Pulmonary artery endothelial cell (primary cell): ENCODE results near the gene DOCK3. TPM values are rescaled to one million over a fixed set of nuclear protein-coding genes. Genes with fewer than 3 reads are reported as not detected.
"Not testable (repeated sequence)": the region's sequence is repeated elsewhere in the genome, so short reads cannot be mapped to it uniquely, and the experiment has no call there.

Experiments used
- DNase-seq: peaks from one replicate; pipeline ENCODE4 v3.0.0-alpha.2; 2011; ENCODE audit warnings: low read depth, low spot score
- total RNA-seq: library from RNA; depleted of rRNA; stranded (reverse); fragments of >200 nt; gene quantifications from 2 replicates; pipeline ENCODE4 v1.2.3, GENCODE V29; 2014

The DOCK3 gene
- total RNA-seq, 1 donor from 2014 or later = under 0.01 TPM

GRCh38 chr3:50650018-50650417 lies 24.7 kb upstream of the DOCK3 start:
- DNase-seq = no peak

- DNase-seq = no peak
Observed at GRCh38 chr3:50651445-50651844, 23.3 kb upstream of the DOCK3 start.

- DNase-seq = no peak
Observed at GRCh38 chr3:50651920-50652529, 22.7 kb upstream of the DOCK3 start.

GRCh38 chr3:50652709-50653108 lies 22.0 kb upstream of the DOCK3 start:
- no peak for DNase-seq

- no peak for DNase-seq
Observed at GRCh38 chr3:50653937-50654595, 20.7 kb upstream of the DOCK3 start.

GRCh38 chr3:50655009-50655830 lies 19.5 kb upstream of the DOCK3 start:
- DNase-seq = no peak

GRCh38 chr3:50656417-50657195 lies 18.1 kb upstream of the DOCK3 start:
- no peak for DNase-seq

GRCh38 chr3:50657407-50657806 lies 17.3 kb upstream of the DOCK3 start:
- DNase-seq = no peak

- DNase-seq = no peak
Observed at GRCh38 chr3:50657816-50658215, 16.9 kb upstream of the DOCK3 start.

GRCh38 chr3:50658416-50658815 lies 16.3 kb upstream of the DOCK3 start:
- DNase-seq = no peak

GRCh38 chr3:50658831-50659230 lies 15.9 kb upstream of the DOCK3 start:
- DNase-seq = no peak

GRCh38 chr3:50660386-50660785 lies 14.3 kb upstream of the DOCK3 start:
- DNase-seq = no peak

- no peak for DNase-seq
Observed at GRCh38 chr3:50661321-50661837, 13.3 kb upstream of the DOCK3 start.

- no peak for DNase-seq
Observed at GRCh38 chr3:50662408-50662807, 12.3 kb upstream of the DOCK3 start.

GRCh38 chr3:50665081-50665840 lies 9.5 kb upstream of the DOCK3 start:
- no peak for DNase-seq

GRCh38 chr3:50665841-50666115 lies 8.9 kb upstream of the DOCK3 start:
- not testable (repeated sequence) for DNase-seq

- DNase-seq = no peak
Observed at GRCh38 chr3:50666837-50667236, 7.9 kb upstream of the DOCK3 start.

- DNase-seq = peak; percentile 11
Observed at GRCh38 chr3:50671331-50671730, 3.4 kb upstream of the DOCK3 start.

- DNase-seq = no peak
Observed at GRCh38 chr3:50672656-50673055, 2.1 kb upstream of the DOCK3 start.

GRCh38 chr3:50673931-50674330 lies 796 bp upstream of the DOCK3 start:
- no peak for DNase-seq
